NCI-H510A treated with DMSO at 0.1 percent for 48 hours (cell line): ENCODE results near the gene USP32.
"Not testable (repeated sequence)": the region's sequence is repeated elsewhere in the genome, so short reads cannot be mapped to it uniquely, and the experiment has no call there.

Experiments
- DNase-seq: peaks from one replicate; lab custom pipeline; 2025; lab: John Stamatoyannopoulos, UW

The USP32 gene

DNA sequence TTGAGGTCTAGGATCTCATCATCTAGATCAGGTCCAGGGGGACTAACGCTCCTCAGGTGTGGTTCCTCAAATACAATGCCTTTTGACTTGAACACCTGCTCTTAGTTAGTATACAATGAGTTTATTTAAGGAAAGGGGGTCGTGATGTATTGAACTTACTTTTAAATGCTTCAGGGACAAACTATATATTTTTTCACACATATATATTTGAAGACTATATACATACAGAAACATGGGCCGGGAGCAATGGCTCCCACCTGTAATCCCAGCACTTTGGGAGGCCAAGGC, 11.5 kb upstream of the USP32 start:
- DNase-seq = no peak

- DNase-seq = no peak
Observed at GRCh38 chr17:60401819-60402218, 9.9 kb upstream of the USP32 start.

- DNase-seq = no peak
Observed at GRCh38 chr17:60398227-60398959, 6.5 kb upstream of the USP32 start.

DNA sequence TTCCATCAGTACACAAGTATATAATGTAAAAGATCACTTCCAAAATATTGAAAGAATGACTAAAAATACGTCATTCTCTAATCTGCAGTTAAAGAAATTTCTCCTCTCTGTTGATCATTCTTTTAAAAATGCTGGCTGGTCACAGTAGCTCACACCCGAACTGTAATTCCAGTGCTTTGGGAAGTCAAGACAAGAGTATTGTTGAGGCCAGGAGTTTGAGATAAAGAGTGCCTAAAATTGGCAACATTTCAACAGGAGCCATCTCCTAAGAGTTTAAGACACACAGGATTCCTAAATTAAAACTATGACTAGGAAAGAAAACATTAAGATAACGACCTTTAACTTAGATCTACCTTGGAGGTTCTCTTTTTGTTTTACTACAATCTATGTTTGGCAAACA, 4.5 kb upstream of the USP32 start:
- no peak for DNase-seq

DNA sequence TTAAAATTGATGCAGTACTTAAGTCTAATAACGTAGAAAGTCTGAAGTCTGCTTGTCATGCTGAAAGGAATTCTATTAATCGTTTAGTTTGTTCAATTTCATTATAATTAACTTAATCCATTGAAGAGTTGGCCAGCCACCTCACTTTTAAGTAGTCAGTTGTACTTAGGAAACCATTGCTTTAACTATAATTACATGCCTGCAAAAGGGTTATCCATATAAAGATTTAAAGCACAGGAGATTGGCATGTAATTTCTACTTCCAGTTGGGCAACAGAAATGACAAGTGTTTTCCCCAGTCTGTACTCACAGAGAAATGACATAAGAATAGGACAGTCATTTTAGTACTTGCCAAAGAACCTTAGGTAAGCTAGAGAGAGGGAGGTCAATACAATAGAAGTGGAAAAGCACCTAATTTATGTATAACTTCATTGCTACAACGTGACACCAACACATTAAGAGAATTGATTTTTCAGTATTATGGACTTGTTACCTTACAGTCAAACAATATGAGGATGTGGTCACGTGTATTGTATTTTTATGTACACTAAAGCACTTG, 3.7 kb upstream of the USP32 start:
- no peak for DNase-seq

DNA sequence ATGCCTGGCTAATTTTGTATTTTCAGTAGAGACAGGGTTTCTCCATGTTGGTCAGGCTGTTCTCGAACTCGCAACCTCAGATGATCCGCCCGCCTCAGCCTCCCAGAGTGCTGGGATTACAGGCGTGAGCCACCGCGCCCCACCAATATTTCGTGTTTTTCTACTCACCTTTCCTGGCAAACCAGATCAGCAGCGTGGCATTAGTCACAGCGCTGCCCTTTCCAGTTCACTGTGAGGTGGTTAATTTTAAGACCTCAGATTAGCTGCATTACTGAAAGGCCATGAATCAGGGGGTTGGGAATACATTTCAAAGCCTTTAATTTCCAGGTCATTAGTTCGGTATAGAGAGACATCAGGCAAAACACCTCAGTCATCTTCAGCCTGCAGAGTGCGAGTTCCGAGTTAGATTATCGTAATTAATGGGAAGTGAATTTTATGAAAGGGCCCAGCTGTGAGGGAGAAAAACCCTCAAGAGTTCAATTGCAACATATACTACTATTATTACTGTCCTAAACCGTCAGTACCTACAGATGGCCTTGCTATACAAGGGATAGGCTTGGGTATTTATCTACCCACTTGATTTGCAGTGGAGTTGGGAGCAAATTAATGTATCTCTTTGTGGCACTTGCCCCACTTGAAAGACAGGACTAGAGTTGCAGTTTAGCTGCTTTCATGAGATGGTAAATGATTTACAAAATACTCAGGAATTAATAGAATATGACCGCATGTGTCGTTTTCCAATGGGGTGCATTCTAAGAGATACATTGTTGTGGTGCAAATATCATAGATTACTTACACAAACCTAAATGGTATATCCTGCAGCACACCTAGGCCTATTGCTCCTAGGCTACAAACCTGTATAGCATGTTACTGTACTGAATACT, 2.1 kb upstream of the USP32 start:
- no peak for DNase-seq

GRCh38 chr17:60392845-60393702, 1.1 kb upstream of the USP32 start:
- DNase-seq = peak; percentile 73

DNA sequence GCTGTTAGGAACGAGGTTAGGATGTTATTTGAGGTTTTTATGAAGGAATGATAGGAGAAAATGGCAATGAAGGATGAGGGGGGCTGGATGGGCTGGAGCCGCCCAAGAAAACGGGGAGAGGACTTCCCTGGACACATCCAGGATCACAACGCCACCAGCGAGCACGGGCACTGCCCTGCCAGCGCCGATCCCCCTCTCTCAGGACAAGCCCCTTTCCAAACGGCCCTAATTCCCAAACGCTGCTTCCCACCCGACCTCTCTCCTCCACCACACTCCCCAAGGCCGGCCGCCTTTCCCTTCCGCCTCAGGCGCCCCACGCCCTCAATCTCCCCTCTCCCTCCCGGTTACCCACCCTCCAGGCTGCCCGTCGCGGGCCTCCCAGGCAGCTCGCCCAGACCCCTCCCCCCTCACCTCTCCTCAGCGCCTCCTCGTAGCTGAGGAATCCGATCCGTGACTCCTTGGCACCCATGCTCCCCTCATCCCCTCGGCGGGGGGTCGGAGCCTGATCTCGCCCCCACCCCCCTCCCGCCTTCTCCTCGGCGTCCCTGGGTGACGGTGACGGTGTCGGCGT, 377 bp downstream of the USP32 start:
- DNase-seq = peak; percentile 58

GRCh38 chr17:60390925-60391470, 935 bp downstream of the USP32 start:
- peak; percentile 65 for DNase-seq

GRCh38 chr17:60390186-60390585, 1.7 kb downstream of the USP32 start:
- no peak for DNase-seq

DNA sequence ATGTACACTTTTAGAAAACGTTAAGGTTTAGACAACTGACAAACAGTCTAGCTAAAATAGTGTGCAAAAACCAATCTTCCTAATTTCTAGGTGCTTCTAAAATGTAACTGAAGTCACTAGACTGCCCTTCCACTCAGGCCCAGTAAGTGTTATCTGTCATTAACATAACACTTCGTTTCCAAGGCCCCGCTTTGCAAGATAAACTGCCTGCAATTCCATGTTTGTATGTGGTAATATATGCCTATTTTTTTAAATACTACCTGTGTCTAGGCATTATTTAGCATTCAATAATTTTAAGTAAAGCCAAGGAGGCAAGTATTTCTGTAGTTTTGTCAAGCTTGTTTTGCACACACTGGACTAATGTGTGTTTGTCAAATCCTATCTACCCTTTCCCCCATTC, 3.2 kb downstream of the USP32 start:
- DNase-seq = no peak

GRCh38 chr17:60387666-60388065, 4.3 kb downstream of the USP32 start:
- DNase-seq = no peak

DNA sequence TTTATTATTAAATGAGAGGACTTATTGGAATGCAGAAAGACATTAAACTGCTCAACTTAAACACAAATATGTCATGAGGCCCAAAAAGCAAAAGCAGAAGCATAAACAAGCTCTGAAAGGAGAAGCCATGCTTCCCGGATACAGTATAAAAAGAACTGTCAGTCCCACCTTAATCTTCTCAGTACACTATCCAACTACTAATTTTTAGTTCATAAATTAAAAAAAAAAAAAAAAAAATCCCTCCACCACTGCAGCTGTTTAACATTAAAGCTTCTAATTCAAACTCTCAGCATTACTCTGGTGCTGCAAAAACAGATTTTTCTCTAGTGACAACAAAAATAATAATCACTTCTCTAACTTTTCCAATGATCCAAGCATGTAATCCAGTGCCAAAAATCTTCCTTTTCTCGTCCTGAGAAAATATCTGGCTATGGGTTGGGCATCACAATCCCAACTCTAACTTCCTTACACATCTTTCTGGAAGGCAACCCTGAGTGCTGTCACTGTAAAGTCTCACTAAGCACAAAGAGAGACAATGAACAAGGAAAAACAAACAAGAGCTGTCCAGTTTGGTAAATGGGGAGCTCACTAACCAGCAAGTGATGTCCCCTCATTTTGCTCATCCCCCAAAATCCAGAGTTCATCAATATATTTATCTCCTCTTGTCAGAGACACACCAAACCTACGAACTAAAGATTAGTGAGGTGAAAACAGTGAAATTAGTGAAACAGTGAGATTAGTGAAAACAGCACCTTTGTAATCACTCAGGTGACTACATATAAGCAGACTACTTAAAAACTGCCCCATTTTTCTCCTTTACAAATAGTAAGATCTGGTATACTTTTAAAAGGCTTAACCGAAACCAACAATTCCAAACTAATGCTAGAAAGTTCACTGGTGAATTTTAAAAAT, 5.5 kb downstream of the USP32 start:
- no peak for DNase-seq

- DNase-seq = not testable (repeated sequence)
Observed at GRCh38 chr17:60384921-60385320, 7.0 kb downstream of the USP32 start.

GRCh38 chr17:60383379-60383778, 8.6 kb downstream of the USP32 start:
- peak; percentile 52 for DNase-seq

DNA sequence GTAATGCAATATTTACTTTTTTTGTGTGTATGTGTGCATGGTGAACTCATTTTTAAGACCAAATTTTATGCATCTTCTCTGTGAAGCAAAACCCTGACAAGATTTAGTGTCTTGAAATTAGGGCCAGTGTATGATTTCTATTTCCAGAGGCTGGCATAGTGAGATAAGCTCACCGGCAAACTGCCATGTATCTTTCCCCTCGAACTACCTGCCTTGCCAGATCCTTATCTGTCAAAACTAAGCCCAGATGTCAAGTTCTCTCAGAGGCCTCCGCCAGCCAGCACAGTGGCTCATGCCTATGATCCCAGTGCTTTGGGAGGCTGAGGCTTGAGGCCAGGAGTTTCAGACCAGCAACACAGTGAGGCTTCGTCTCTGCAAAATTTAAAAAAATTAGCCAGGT, 10.0 kb downstream of the USP32 start:
- no peak for DNase-seq

DNA sequence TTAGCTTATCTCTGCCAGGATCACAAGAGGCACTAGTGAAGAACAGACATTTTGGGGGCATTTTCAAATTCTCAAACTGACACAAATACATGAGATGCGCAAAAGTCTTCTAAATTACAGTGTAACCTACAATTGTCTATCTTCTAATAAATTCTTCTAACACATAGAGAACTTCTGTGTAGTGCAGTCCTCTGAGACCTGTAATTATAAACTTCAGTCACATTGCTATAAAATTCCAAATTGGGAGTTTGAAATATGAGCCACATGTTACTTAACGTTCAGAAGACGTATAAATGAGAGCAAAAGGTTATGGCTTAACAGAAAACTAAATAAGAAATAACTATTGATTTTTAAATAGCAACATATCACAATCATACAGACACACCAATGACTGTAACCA, 12.5 kb downstream of the USP32 start:
- not testable (repeated sequence) for DNase-seq

DNA sequence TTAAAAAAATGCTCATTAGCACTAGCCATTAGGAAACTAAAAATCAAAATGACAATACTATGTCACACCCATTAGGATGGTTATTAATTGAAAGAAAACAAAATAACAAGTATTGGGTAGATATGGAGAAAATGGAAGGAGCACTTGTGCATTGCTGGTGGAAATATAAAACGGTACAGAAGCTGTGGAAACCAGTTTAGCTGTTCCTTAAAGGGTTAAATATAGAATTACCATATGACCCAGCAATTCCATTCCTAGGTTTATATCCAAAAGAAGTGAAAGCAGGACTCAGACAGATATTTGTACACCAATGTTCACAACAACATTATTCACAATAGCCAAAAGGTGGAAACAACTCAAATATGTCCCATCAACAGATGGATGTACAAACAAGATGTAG, 13.7 kb downstream of the USP32 start:
- DNase-seq = not testable (repeated sequence)

- no peak for DNase-seq
Observed at GRCh38 chr17:60372790-60373483, 19.0 kb downstream of the USP32 start.
